ENCODE data around the gene MTERF1.
A peak's percentile ranks its signal among the peaks of the same experiment; 100 is the strongest.
"Not testable (repeated sequence)": the region's sequence is repeated elsewhere in the genome, so short reads cannot be mapped to it uniquely, and the experiment has no call there.

The MTERF1 gene

GRCh38 chr7:91892821-91893340 lies 12.4 kb upstream of the MTERF1 start:
- no peak for ATAC-seq
- no peak for DNase-seq (ENCODE audit: low spot score in 2 of 2)
- Mint-ChIP-seq H3K4me3 (no peak overlapping the region), H3K9me3 (no peaks in the 10 kb centered on the region), H3K27ac (no peak overlapping the region), H3K4me1 (no peaks in the 10 kb centered on the region), H3K36me3 (no peaks in the 10 kb centered on the region)

DNA sequence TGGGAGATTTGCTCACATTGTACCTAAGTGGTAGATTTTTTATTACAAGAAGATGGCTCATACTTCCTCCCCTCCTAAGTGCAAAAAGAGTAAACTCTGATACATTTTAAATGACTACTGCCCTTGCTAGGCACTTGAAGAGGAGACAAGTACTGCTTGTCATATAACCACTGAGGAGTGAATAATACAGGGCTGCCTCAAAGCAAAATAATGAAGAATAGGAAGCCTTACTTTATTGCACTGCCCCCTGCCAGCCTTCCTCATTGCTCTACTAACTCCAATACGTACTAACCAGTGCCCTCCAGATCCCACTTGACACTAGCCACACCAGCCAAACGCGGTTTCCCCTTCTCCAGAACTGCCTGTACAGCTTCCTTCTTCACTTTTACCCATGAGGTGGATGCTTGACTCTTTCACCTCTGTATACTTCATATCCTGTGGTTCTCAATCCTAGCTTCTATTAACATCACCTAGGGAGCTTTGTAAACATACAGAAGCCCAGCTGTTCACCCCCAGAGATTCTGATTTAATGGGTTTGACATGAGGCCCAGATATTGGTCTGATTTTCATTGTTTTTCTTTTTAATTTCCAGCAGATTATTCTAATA lies 11.7 kb upstream of the MTERF1 start:
- ATAC-seq: no peak
- H3K4me3 Mint-ChIP-seq: no peak overlapping the region
- no peaks in the 10 kb centered on the region for H3K4me1 Mint-ChIP-seq
- DNase-seq (ENCODE audit: low spot score in 2 of 2): no peak
- H3K9me3 Mint-ChIP-seq: no peaks in the 10 kb centered on the region
- no peaks in the 10 kb centered on the region for H3K36me3 Mint-ChIP-seq
- H3K27ac Mint-ChIP-seq: no peak overlapping the region

- ATAC-seq; H3K4me1 Mint-ChIP-seq; H3K4me3 Mint-ChIP-seq; H3K36me3 Mint-ChIP-seq; H3K9me3 Mint-ChIP-seq; H3K27ac Mint-ChIP-seq; DNase-seq (ENCODE audit: low spot score in 2 of 2): not testable (repeated sequence)
Measured at GRCh38 chr7:91888271-91889175, 8.0 kb upstream of the MTERF1 start.

GRCh38 chr7:91887336-91888213 lies 7.1 kb upstream of the MTERF1 start:
- not testable (repeated sequence) for DNase-seq (ENCODE audit: low spot score in 2 of 2); H3K9me3 Mint-ChIP-seq; ATAC-seq; H3K27ac Mint-ChIP-seq; H3K4me3 Mint-ChIP-seq; H3K36me3 Mint-ChIP-seq; H3K4me1 Mint-ChIP-seq

GRCh38 chr7:91883676-91884362 lies 3.3 kb upstream of the MTERF1 start:
- DNase-seq (ENCODE audit: low spot score in 2 of 2) (no peak), ATAC-seq (no peak)
- Mint-ChIP-seq H3K36me3 (peaks cover 11% of the 10 kb centered on the region), H3K4me1 (peaks cover 16% of the 10 kb centered on the region), H3K9me3 (no peaks in the 10 kb centered on the region), H3K4me3 (no peak overlapping the region), H3K27ac (no peak overlapping the region)

- DNase-seq (ENCODE audit: low spot score in 2 of 2) (no peak), ATAC-seq (no peak)
- peaks cover 36% of the 10 kb centered on the region for H3K4me1 Mint-ChIP-seq
- H3K4me3 Mint-ChIP-seq: peak overlapping the region; percentile 86
- no peaks in the 10 kb centered on the region for H3K9me3 Mint-ChIP-seq
- H3K36me3 Mint-ChIP-seq: peaks cover 34% of the 10 kb centered on the region
- H3K27ac Mint-ChIP-seq: peak overlapping the region; percentile 93
Measured at GRCh38 chr7:91880016-91880412, 488 bp downstream of the MTERF1 start.

DNA sequence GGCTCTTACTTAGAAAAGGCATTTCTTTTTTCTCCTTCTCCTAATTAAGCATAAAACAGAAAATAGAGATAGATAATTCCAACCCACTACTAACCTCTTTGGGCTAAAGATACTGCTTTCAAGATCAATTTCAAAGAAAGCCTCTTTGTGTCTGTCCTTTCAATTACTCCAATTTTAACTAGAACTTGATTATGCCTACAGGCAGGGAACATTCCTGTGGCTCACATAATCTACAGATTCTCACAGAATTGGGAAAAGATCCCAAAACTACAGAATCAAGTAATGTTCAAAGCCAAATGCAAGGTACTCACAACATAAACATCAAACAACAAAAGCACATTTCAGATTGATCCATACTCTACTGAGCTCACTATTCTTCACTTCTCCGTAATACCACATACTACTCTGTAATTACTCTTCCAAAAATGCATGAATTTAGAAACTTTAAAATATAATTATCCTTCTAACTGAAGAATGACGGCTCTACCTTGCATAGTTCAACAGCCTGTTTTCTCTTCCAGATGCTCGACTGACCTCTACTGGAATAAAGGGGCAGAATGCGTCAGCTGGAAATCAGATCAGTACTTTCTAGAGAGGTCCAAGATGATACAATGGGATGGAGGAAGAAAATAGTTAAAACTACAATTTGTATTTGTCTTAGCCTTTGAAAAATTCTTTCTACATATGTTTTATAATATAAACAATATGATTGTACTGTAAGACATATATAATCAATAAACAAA lies 3.9 kb downstream of the MTERF1 start:
- DNase-seq (ENCODE audit: low spot score in 2 of 2) (no peak), ATAC-seq (no peak)
- Mint-ChIP-seq H3K27ac (no peak overlapping the region), H3K36me3 (peaks cover 36% of the 10 kb centered on the region), H3K9me3 (no peaks in the 10 kb centered on the region), H3K4me1 (peaks cover 36% of the 10 kb centered on the region), H3K4me3 (no peak overlapping the region)

GRCh38 chr7:91875851-91876250 lies 4.7 kb downstream of the MTERF1 start:
- no peak overlapping the region for H3K27ac Mint-ChIP-seq
- H3K4me1 Mint-ChIP-seq: peaks cover 41% of the 10 kb centered on the region
- H3K9me3 Mint-ChIP-seq: no peaks in the 10 kb centered on the region
- H3K4me3 Mint-ChIP-seq: no peak overlapping the region
- no peak for ATAC-seq
- DNase-seq (ENCODE audit: low spot score in 2 of 2): no peak
- peaks cover 36% of the 10 kb centered on the region for H3K36me3 Mint-ChIP-seq

DNA sequence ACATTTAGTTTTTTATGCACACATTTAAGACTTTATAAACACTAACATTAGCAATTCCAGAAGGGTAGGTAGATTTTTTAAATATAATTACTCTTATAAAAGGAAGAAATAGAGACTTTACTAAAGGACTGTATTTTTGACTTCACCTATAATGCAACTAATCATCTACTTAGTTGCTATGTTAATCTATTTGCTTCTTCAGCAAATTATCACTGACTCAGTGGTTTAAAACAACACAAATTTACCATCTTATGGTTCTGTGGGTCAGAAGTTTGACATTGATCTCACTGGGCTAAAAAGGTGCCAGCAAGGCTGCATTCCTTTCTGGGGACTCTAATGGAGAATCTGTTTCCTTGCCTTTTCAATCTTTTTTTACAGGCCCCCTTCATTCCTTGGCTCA lies 7.6 kb downstream of the MTERF1 start:
- Mint-ChIP-seq H3K9me3 (no peaks in the 10 kb centered on the region), H3K27ac (no peak overlapping the region), H3K36me3 (peaks cover 23% of the 10 kb centered on the region), H3K4me3 (no peak overlapping the region), H3K4me1 (peaks cover 21% of the 10 kb centered on the region)
- no peak for DNase-seq (ENCODE audit: low spot score in 2 of 2)
- ATAC-seq: no peak

GRCh38 chr7:91872069-91872468 lies 8.4 kb downstream of the MTERF1 start:
- no peak overlapping the region for H3K4me3 Mint-ChIP-seq
- H3K4me1 Mint-ChIP-seq: peaks cover 14% of the 10 kb centered on the region
- DNase-seq (ENCODE audit: low spot score in 2 of 2): no peak
- H3K36me3 Mint-ChIP-seq: peaks cover 16% of the 10 kb centered on the region
- H3K27ac Mint-ChIP-seq: no peak overlapping the region
- H3K9me3 Mint-ChIP-seq: no peaks in the 10 kb centered on the region
- no peak for ATAC-seq

- Mint-ChIP-seq H3K36me3 (peaks cover 5% of the 10 kb centered on the region), H3K4me1 (peaks cover 11% of the 10 kb centered on the region), H3K9me3 (peaks cover 2% of the 10 kb centered on the region), H3K27ac (no peak overlapping the region), H3K4me3 (no peak overlapping the region)
- ATAC-seq (no peak), DNase-seq (ENCODE audit: low spot score in 2 of 2) (no peak)
Measured at GRCh38 chr7:91869661-91870060, 10.8 kb downstream of the MTERF1 start.

DNA sequence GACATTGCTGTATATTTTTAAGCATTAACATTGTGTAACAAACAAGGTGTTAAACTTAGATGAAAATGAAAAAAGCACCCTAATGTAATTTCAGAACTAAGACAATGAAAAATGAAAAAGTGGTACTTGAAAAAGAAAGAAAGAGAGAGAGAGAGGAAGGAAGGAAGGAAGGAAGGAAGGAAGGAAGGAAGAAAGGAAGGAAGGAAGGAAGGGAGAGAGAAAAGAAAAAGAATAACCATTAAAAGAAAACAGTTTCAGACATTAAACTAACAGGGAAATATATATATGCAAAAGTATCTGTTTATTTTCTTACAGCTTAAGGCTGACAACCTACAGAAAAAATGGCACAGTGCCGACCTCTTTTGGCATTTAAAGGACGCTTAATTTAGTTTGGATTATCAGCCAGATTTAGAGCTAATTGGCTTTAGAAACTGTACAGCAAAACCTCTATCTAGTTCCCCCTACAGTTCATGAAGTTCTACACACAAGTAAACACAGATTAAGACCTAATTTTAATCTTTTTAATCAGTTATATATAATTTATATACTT lies 13.8 kb downstream of the MTERF1 start:
- Mint-ChIP-seq H3K36me3 (peaks cover 5% of the 10 kb centered on the region), H3K4me1 (peaks cover 11% of the 10 kb centered on the region), H3K27ac (no peak overlapping the region), H3K9me3 (peaks cover 3% of the 10 kb centered on the region), H3K4me3 (no peak overlapping the region)
- DNase-seq (ENCODE audit: low spot score in 2 of 2) (no peak), ATAC-seq (no peak)

DNA sequence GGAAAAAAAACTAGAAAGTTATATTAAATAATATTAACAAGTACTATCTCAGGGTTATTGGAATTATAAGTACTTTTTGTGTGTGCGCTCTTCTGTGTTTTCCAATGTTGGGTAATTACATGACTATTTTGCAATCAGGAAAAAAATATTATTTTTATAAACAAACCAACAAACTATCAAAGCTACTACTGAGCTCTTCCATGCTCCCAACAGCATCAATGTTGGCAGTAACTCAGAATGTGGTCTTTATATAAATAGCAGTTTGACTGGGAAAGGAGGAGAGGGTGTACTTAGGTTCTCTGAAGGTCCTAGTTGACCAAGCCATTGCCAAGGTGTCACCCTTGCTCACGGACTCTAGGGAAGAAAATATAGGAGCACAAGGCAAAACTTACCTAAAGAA lies 15.0 kb downstream of the MTERF1 start:
- Mint-ChIP-seq H3K27ac (no peak overlapping the region), H3K36me3 (peaks cover 5% of the 10 kb centered on the region), H3K4me3 (no peak overlapping the region), H3K4me1 (peaks cover 6% of the 10 kb centered on the region), H3K9me3 (peaks cover 3% of the 10 kb centered on the region)
- no peak for ATAC-seq
- no peak for DNase-seq (ENCODE audit: low spot score in 2 of 2)

GRCh38 chr7:91864604-91865003 lies 15.9 kb downstream of the MTERF1 start:
- DNase-seq (ENCODE audit: low spot score in 2 of 2); H3K36me3 Mint-ChIP-seq; ATAC-seq; H3K9me3 Mint-ChIP-seq; H3K4me1 Mint-ChIP-seq; H3K27ac Mint-ChIP-seq; H3K4me3 Mint-ChIP-seq: not testable (repeated sequence)

Data from stimulated activated effector memory CD8-positive, alpha-beta T cell treated with anti-CD3 and anti-CD28 coated beads, Interleukin-12 subunit alpha, Interleukin-12 subunit beta, amount 100 ng/mL, for 72 hours (primary cell).